HTR-8/SVneo (cell line): ENCODE measurements around the gene IMMP2L.

Source experiments
- DNase-seq: peaks from one replicate; pipeline ENCODE4 v3.0.0; 2011; ENCODE audit warnings: low spot score, mixed read lengths; ENCODE audit not compliant: insufficient read length
- FAIRE-seq: peaks from 2 replicates; lab custom pipeline; 2011; peaks lifted over from hg19 to GRCh38; lab: Jason Lieb, UNC

IMMP2L gene

GRCh38 chr7:111096997-111097396 is 465.3 kb downstream of the IMMP2L start:
- FAIRE-seq (no peak), DNase-seq (no peak)

DNA sequence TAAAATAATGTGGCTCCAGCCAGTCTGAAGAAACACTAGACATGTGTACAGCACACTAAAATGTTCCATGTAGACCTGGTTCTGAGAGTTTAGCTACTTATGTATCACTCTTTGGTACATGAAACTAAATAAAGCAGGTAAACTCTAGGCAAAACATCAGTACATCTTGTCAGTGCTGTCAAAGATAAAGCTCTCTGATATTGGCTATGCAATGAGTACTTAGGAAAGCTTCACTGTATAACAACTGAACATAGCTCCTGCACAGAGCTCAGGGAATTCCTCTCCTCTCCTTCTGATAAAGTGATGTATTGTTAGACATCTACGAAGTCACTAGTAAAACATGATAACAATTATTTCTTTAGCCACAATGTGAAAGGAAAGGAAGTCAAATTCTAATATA is 467.9 kb downstream of the IMMP2L start:
- no peak for DNase-seq

DNA sequence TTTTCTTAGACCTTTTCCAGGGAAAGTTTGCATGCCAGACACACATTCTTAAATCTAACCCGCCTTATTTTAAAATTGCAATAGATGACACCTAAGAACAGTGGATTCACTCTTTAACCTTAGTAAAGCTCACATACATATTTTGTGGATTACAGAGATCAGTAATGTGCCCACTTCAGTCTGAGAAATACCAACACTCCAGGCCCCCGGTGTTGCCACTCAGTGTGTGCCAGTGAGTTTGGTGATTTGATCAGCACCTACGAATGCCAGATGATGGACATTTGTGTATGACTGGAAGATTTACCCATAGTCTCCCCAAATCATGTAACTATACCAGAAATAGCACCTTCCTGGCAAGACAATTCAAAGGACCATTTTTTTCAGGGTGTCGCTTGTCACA is 468.8 kb downstream of the IMMP2L start:
- no peak for DNase-seq
- FAIRE-seq = no peak

More for the DNA sequence above, 467.9 kb downstream of the IMMP2L start:
- no peak for FAIRE-seq

GRCh38 chr7:111092406-111093236 is 469.7 kb downstream of the IMMP2L start:
- no peak for DNase-seq

GRCh38 chr7:111091593-111092358 is 470.5 kb downstream of the IMMP2L start:
- DNase-seq = no peak
- no peak for FAIRE-seq

More at GRCh38 chr7:111092406-111093236, 469.7 kb downstream of the IMMP2L start:
- no peak for FAIRE-seq

DNA sequence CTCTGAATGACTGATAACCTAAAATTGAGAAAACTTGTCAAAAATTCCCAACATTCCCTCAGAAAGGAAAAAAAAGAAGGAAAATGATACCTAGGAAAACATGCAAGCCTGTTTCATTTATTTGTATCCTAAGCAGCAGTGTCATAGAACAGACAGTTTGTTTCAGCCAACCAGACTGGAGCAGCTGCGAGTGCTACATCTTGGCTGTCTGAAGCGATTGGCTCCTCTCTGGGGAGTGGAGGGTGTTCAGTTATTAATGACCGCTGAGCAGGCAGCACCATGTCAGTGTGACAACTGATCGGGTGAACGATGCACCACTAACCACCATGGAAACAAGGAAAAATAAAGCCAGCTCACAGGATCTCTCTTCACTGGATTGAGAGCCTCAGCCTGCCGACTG is 471.4 kb downstream of the IMMP2L start, which contains the start of gene LRRN3:
Gene LRRN3, plus strand, starts transcription at position 282 of the 400 bp plus-strand sequence. CDS start 31,646 bp downstream, outside the sequence.
- FAIRE-seq (no peak), DNase-seq (no peak)

DNA sequence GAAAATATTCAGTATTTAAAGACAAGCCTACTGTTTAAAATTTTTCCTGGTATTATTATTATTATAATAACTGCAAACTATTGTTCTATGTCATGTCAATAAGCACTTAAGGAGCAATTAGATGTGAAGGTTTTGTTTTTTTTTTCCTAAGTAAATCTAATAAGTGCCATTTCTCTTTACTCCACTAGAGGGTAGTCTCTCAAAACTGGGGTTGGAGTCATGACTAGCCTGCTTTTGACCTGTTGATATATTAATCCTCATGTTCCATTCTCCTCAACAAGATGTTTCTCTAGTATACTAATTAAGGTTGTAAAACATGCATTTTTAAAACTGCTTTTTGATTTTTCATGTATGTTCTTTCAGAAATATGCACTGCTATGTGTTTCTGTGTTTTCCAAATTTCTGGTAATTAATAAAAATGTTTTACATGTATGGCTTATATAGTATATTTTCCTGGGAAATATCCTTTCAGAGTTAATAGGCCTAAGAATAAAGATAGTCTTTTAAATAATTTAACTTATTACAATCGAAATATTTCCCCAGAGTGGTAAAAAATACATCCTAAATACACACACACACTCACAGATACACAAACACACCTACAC is 472.4 kb downstream of the IMMP2L start:
- peak; percentile 4 for DNase-seq

DNA sequence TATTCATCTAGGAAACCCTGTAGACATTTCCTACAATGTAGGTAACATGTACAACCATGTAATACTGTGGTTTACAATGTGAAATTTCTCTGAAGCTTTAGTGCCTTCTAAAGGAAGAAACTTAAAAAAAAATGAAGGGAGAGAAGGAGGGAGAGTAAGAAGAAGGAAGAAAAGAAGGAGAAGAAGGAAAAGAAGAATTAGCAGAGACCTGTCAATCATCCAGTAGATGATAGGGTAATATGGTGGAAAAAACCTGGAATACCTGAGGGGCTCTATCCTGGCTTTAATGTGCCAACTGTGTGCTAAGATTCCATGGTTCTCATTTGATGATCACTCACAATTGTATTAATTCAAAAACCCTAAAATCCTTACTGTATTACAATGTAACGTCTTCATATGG is 474.0 kb downstream of the IMMP2L start:
- no peak for FAIRE-seq
- no peak for DNase-seq

More for the DNA sequence above, 472.4 kb downstream of the IMMP2L start:
- no peak for FAIRE-seq

- DNase-seq (no peak), FAIRE-seq (no peak)
Observed at GRCh38 chr7:111086532-111086931, 475.8 kb downstream of the IMMP2L start.

DNA sequence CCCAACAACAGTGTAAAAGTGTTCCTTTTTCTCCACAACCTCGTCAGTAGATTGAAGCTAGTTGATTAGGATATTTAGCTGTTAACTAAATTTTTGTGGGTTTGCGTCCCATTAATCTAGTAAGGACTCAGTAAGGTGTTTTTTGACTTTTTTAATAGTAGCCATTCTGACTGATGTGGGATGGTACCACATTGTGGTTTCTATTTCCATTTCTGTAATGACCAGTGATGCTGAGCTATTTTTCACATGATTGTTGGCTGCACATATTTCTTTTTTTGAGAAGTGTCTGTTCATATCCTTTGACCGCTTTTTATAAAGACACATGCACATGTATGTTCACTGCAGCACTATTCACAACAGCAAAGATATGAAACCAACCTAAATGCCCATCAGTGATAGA is 476.9 kb downstream of the IMMP2L start:
- DNase-seq = no peak
- FAIRE-seq = no peak

DNA sequence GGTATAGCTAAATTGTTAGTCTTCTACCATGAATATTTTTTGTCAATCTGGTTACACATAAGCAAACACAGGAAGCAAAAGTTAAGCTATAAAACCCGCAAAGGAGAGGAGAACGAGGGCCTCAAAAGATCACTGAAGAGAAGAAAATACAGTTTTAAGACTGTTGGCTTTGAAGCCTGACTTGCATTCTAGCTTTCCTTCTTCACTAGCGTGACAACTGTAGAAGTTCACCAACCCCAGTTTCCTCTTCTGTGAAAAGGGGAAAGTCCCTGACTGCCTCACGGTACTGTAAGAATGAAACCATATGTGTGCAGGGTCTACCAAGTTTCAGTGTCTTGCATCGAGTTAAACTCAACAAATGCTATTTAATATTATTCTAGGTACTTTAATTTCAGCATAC is 478.9 kb downstream of the IMMP2L start:
- DNase-seq (no peak), FAIRE-seq (no peak)

GRCh38 chr7:111082351-111082750 is 479.9 kb downstream of the IMMP2L start:
- DNase-seq (no peak), FAIRE-seq (no peak)

DNA sequence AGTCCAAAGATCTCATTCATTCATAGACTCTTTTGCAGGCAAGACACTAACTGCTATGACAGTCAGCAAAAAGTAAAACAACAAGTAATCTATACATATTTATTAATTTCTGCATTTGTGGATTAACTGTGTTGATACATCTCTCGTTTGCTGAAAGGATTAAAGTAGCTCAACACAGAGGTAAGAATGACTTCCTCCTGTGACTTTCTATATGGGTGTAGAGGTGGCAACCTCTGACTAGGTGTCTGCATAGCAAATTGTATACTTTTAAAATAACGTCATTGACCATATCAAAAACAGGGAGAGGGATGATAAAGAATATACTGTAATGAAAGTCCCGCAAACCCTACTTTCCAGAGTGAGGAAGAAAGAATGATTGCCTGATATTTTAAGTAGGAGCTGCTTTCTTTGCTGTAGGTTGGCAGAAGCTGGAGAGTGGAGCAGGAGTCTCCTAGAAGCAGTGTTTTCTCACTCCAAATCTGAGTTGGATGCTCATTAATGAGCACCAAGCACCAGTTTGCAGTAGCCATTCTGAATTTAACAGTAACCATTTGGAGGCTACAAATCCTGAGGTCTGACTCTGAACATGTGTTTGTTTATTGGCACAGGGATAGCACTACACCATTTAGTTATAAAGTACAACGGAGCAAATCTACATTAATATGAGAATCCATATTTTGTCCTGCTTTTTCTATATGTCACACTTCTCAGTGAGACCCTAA is 480.6 kb downstream of the IMMP2L start:
- FAIRE-seq (no peak), DNase-seq (no peak)

GRCh38 chr7:111080495-111081105 is 481.7 kb downstream of the IMMP2L start:
- DNase-seq (no peak), FAIRE-seq (no peak)

- no peak for DNase-seq
- FAIRE-seq = no peak
Observed at GRCh38 chr7:111077001-111077400, 485.3 kb downstream of the IMMP2L start.

- FAIRE-seq (no peak), DNase-seq (no peak)
Observed at GRCh38 chr7:111076205-111076604, 486.1 kb downstream of the IMMP2L start.

GRCh38 chr7:111075498-111075897 is 486.8 kb downstream of the IMMP2L start:
- DNase-seq = no peak
- no peak for FAIRE-seq

- FAIRE-seq (no peak), DNase-seq (no peak)
Observed at GRCh38 chr7:111074748-111075146, 487.5 kb downstream of the IMMP2L start.

- FAIRE-seq (no peak), DNase-seq (no peak)
Observed at GRCh38 chr7:111074071-111074747, 488.1 kb downstream of the IMMP2L start.
